Smooth muscle cell (in vitro differentiated cells): ENCODE measurements around the gene DNAH10. TPM values are rescaled to one million over a fixed set of nuclear protein-coding genes. Genes with fewer than 3 reads are reported as not detected.

Experiments used
- DNase-seq: peaks from one replicate; lab custom pipeline; 2025; ENCODE audit not compliant: unreplicated experiment; lab: John Stamatoyannopoulos, UW
- H2AFZ ChIP-seq: fragments of 200-600 bp; sonication (generic); 2 replicates; pipeline ENCODE4 v1.6.0; 2016; ENCODE audit warnings: antibody characterized with exemption, low read depth, mild to moderate bottlenecking
- H3F3A ChIP-seq: fragments of 200-600 bp; sonication (generic); 2 replicates; pipeline ENCODE4 v1.6.0; 2017; ENCODE audit warnings: antibody characterized with exemption, low read depth
- H3K27ac ChIP-seq: fragments of 200-600 bp; sonication (generic); 2 replicates; pipeline ENCODE4 v1.5.1; 2016; ENCODE audit warnings: low read depth, mild to moderate bottlenecking
- H3K27me3 ChIP-seq: fragments of 200-600 bp; sonication (generic); 2 replicates; pipeline ENCODE4 v1.6.1; 2016; ENCODE audit warnings: low read depth, mild to moderate bottlenecking
- H3K36me3 ChIP-seq: fragments of 200-600 bp; sonication (generic); 2 replicates; pipeline ENCODE4 v1.5.1; 2016; ENCODE audit warnings: low read depth
- H3K4me1 ChIP-seq: fragments of 200-600 bp; sonication (generic); 2 replicates; pipeline ENCODE4 v1.5.1; 2016; ENCODE audit warnings: low read depth
- H3K4me2 ChIP-seq: fragments of 200-600 bp; sonication (generic); 2 replicates; pipeline ENCODE4 v1.6.0; 2016; ENCODE audit warnings: mild to moderate bottlenecking
- H3K4me3 ChIP-seq: fragments of 200-600 bp; sonication (generic); 2 replicates; pipeline ENCODE4 v1.5.1; 2016; ENCODE audit warnings: mild to moderate bottlenecking
- H3K79me2 ChIP-seq: fragments of 200-600 bp; sonication (generic); 2 replicates; pipeline ENCODE4 v1.6.0; 2016; ENCODE audit warnings: low read depth, mild to moderate bottlenecking
- H3K9ac ChIP-seq: fragments of 200-600 bp; sonication (generic); 2 replicates; pipeline ENCODE4 v1.6.0; 2016; ENCODE audit warnings: low read depth
- H3K9me3 ChIP-seq: fragments of 200-600 bp; sonication (generic); replicated peaks from 2 replicates; pipeline ENCODE4 v1.5.1; 2016; ENCODE audit warnings: low read depth
- H4K20me1 ChIP-seq: fragments of 200-600 bp; sonication (generic); 2 replicates; pipeline ENCODE4 v1.6.0; 2016; ENCODE audit warnings: low read depth
- CTCF ChIP-seq: fragments of 200-600 bp; sonication (generic); IDR thresholded peaks from 2 replicates; pipeline ENCODE4 v1.5.1; 2017; ENCODE audit warnings: borderline replicate concordance, mild to moderate bottlenecking, antibody characterized with exemption; ENCODE audit not compliant: insufficient read depth, poor library complexity, severe bottlenecking
- WGBS: methylation state at CpG from one replicate; pipeline ENCODE4 v1.1.7; 2016; ENCODE audit warnings: low lambda C conversion rate; 5-methylcytosine and 5-hydroxymethylcytosine counted together
- polyA plus RNA-seq: library from polyadenylated mRNA; unstranded; fragments of >200 nt; fragmentation: Nextera tagmentation; extraction: Ambion mirVana; gene quantifications from 2 replicates; pipeline ENCODE4 v1.2.1, GENCODE V29; 2016
- total RNA-seq: library from RNA; depleted of rRNA; stranded (reverse); fragments of >200 nt; gene quantifications from 2 replicates; pipeline ENCODE4 v1.2.3, GENCODE V29; 2014

Gene DNAH10
- total and polyA plus RNA-seq, 2 experiments from 2014 or later: 1.5 to 2.2 TPM

DNA sequence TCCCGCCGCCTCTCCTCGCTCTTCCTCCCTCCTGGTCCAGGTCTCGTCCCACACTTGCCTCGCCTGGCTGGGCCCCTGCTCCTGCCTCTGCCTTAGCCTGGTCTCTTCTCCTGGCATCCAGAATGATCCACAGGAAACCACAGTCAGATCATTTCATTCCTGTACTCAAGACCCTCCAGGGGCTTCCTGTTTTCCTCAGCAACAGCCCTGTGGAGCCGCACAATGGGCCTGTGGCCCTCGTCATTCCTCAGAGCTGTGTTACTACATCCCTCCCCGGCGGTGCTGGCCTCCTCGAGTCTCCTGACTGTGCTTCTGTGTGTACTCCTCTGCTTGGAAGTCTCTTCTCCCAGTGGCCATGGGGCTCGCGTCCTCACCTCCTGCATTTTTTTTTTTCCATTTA, 29.9 kb upstream of the DNAH10 start:
- H3K79me2 ChIP-seq: no peaks in the 10 kb centered on the region
- H4K20me1 ChIP-seq: no peaks in the 10 kb centered on the region
- no peak overlapping the region for H3K27ac ChIP-seq
- no peak overlapping the region for H2AFZ ChIP-seq
- H3K4me3 ChIP-seq: no peak overlapping the region
- H3K9ac ChIP-seq: no peak overlapping the region
- H3K27me3 ChIP-seq: no peaks in the 10 kb centered on the region
- 97% methylated on average over 12 of the region's 12 CpGs for WGBS
- H3K9me3 ChIP-seq: no peaks in the 10 kb centered on the region
- no peak for TF ChIP-seq CTCF
- peaks cover 10% of the 10 kb centered on the region for H3K36me3 ChIP-seq
- DNase-seq: no peak
- H3K4me1 ChIP-seq: no peaks in the 10 kb centered on the region
- no peak overlapping the region for H3K4me2 ChIP-seq
- no peaks in the 10 kb centered on the region for H3F3A ChIP-seq

DNA sequence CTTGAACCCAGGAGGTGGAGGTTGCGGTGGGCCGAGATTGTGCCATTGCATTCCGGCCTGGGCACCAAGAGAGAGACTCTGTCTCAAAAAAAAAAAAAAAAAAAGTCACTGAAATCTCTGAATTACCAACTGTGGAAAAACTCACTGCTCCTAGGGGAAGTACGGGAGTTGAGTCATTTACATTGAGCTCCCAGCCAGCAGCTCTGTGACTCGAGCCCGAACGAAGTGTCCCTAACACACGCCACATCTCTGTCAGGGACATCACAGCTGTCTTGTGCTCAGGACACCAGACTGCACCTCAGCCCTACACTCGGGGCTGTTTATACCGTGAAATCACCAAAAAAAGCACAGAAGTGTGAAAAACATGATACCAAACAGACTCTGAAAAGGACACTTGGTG, 28.9 kb upstream of the DNAH10 start:
- no peak for TF ChIP-seq CTCF
- H3K27me3 ChIP-seq: no peaks in the 10 kb centered on the region
- H3K4me3 ChIP-seq: no peak overlapping the region
- H3K27ac ChIP-seq: no peak overlapping the region
- no peaks in the 10 kb centered on the region for H3K4me1 ChIP-seq
- H3K9ac ChIP-seq: no peak overlapping the region
- DNase-seq: no peak
- H3K4me2 ChIP-seq: no peak overlapping the region
- H3K36me3 ChIP-seq: peaks cover 10% of the 10 kb centered on the region
- no peaks in the 10 kb centered on the region for H3K79me2 ChIP-seq
- no peaks in the 10 kb centered on the region for H4K20me1 ChIP-seq
- no peaks in the 10 kb centered on the region for H3K9me3 ChIP-seq
- no peak overlapping the region for H2AFZ ChIP-seq
- WGBS: 91% methylated on average over 10 of the region's 10 CpGs
- H3F3A ChIP-seq: no peaks in the 10 kb centered on the region

DNA sequence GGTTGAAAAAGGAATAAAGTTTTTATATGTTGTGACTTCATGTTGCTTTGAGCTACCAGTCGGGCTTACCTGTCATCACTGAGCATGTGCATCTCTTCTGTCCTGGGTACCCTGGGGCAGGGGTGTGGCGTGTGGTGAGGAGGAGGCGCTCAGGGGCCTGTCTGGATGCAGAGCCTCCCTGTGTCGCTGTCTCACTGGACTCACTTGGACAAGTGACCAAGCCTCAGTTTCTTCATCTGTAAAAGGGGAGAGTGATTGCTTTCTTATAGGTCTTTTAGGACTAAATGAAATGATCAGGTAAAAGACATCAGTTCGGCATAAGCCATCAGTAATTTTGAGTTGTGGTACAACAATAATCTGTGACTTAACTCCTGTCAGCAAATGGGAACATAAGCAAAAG, 27.8 kb upstream of the DNAH10 start:
- H3K4me1 ChIP-seq: no peaks in the 10 kb centered on the region
- no peak overlapping the region for H2AFZ ChIP-seq
- no peaks in the 10 kb centered on the region for H3K79me2 ChIP-seq
- no peak overlapping the region for H3K4me2 ChIP-seq
- H3F3A ChIP-seq: no peaks in the 10 kb centered on the region
- DNase-seq: no peak
- H3K27me3 ChIP-seq: no peaks in the 10 kb centered on the region
- H4K20me1 ChIP-seq: no peaks in the 10 kb centered on the region
- no peak overlapping the region for H3K4me3 ChIP-seq
- no peak overlapping the region for H3K9ac ChIP-seq
- WGBS: 88% methylated on average over 5 of the region's 5 CpGs
- H3K36me3 ChIP-seq: peaks cover 12% of the 10 kb centered on the region
- no peaks in the 10 kb centered on the region for H3K9me3 ChIP-seq
- no peak for TF ChIP-seq CTCF
- no peak overlapping the region for H3K27ac ChIP-seq

GRCh38 chr12:123741937-123742572, 20.0 kb upstream of the DNAH10 start:
- no peak for DNase-seq
- no peaks in the 10 kb centered on the region for H4K20me1 ChIP-seq
- 97% methylated on average over 14 of the region's 14 CpGs for WGBS
- no peaks in the 10 kb centered on the region for H3K27me3 ChIP-seq
- H3K4me2 ChIP-seq: no peak overlapping the region
- no peak overlapping the region for H3K4me3 ChIP-seq
- no peak for TF ChIP-seq CTCF
- H3K4me1 ChIP-seq: no peaks in the 10 kb centered on the region
- no peak overlapping the region for H2AFZ ChIP-seq
- H3F3A ChIP-seq: no peaks in the 10 kb centered on the region
- no peak overlapping the region for H3K27ac ChIP-seq
- no peaks in the 10 kb centered on the region for H3K9me3 ChIP-seq
- H3K36me3 ChIP-seq: peaks cover 19% of the 10 kb centered on the region
- no peak overlapping the region for H3K9ac ChIP-seq
- no peaks in the 10 kb centered on the region for H3K79me2 ChIP-seq
